COLO668 (cell line): ENCODE measurements around the gene SMCR8.
"Not testable (repeated sequence)": the region's sequence is repeated elsewhere in the genome, so short reads cannot be mapped to it uniquely, and the experiment has no call there.

Source experiments
- DNase-seq: peaks from one replicate; lab custom pipeline; 2025; ENCODE audit not compliant: unreplicated experiment; lab: John Stamatoyannopoulos, UW

SMCR8 gene

GRCh38 chr17:18318771-18319450 lies 3.8 kb downstream of the SMCR8 start:
- no peak for DNase-seq

- peak; percentile 11 for DNase-seq
Measured at GRCh38 chr17:18319604-18320256, 4.6 kb downstream of the SMCR8 start.

- DNase-seq: no peak
Measured at GRCh38 chr17:18320301-18320700, 5.2 kb downstream of the SMCR8 start.

GRCh38 chr17:18321309-18321708 lies 6.2 kb downstream of the SMCR8 start:
- no peak for DNase-seq

GRCh38 chr17:18322522-18322921 lies 7.4 kb downstream of the SMCR8 start:
- no peak for DNase-seq

GRCh38 chr17:18323007-18323406 lies 7.9 kb downstream of the SMCR8 start:
- DNase-seq: no peak

GRCh38 chr17:18323507-18324139 lies 8.5 kb downstream of the SMCR8 start:
- no peak for DNase-seq

GRCh38 chr17:18324140-18325050 lies 9.3 kb downstream of the SMCR8 start:
- no peak for DNase-seq

GRCh38 chr17:18326039-18326438 lies 10.9 kb downstream of the SMCR8 start:
- no peak for DNase-seq

GRCh38 chr17:18326572-18326971 lies 11.5 kb downstream of the SMCR8 start:
- DNase-seq: no peak

- DNase-seq: no peak
Measured at GRCh38 chr17:18327093-18327492, 12.0 kb downstream of the SMCR8 start.

GRCh38 chr17:18327556-18327955 lies 12.5 kb downstream of the SMCR8 start:
- DNase-seq: no peak

GRCh38 chr17:18328643-18329204 lies 13.6 kb downstream of the SMCR8 start:
- DNase-seq: no peak

- no peak for DNase-seq
Measured at GRCh38 chr17:18331879-18332278, 16.8 kb downstream of the SMCR8 start.

- no peak for DNase-seq
Measured at GRCh38 chr17:18332909-18333489, 17.9 kb downstream of the SMCR8 start.

- DNase-seq: not testable (repeated sequence)
Measured at GRCh38 chr17:18338158-18338557, 23.1 kb downstream of the SMCR8 start.

GRCh38 chr17:18339933-18340332 lies 24.8 kb downstream of the SMCR8 start:
- DNase-seq: no peak

GRCh38 chr17:18344021-18344420 lies 28.9 kb downstream of the SMCR8 start:
- DNase-seq: no peak

- DNase-seq: no peak
Measured at GRCh38 chr17:18353541-18353940, 38.4 kb downstream of the SMCR8 start.

- no peak for DNase-seq
Measured at GRCh38 chr17:18356624-18357023, 41.5 kb downstream of the SMCR8 start.

GRCh38 chr17:18360518-18360917 lies 45.4 kb downstream of the SMCR8 start:
- no peak for DNase-seq
